CD1c-positive myeloid dendritic cell (primary cell): ENCODE measurements around the gene PRCC.
A peak's percentile ranks its signal among the peaks of the same experiment; 100 is the strongest.

Source experiments
- DNase-seq: peaks from one replicate; pipeline ENCODE4 v3.0.0-alpha.2; 2016; ENCODE audit errors: extremely low spot score

PRCC gene

GRCh38 chr1:156813750-156814570 is 46.6 kb downstream of the PRCC start:
- peak; percentile 79 for DNase-seq

DNA sequence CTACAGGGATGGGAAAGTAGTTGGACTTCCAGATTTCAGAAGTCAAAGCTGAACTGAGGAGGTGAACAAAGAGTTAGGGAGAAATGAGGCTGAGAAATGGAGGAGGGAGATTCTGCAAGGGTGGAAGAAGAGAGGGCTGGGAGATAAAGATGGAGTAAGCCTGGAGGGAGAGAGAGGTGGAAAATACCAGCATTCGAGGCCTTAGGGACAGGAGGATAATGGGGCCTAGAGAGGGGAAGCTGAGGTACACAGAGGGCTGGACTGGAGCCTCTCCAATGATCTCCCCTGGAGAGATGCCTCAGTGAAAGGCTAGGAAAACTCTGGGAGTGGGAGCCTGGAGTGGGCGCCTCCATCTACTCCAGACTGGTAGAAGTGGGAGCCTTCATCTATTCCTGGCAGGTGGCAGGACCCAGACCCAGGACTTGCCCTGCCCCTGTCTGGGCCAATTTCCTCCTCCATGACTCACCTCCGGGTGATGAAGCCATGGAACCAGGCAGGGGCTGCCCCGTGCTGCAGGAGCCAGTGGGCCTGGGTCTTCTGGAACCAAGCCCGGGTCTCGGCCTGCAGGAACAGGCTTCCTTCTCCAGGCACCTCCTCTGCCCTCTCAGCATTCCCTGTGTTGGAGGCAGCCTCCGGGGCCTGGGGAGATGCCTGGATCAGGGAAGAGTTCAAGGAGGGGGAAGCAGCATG is 47.4 kb downstream of the PRCC start:
- no peak for DNase-seq

DNA sequence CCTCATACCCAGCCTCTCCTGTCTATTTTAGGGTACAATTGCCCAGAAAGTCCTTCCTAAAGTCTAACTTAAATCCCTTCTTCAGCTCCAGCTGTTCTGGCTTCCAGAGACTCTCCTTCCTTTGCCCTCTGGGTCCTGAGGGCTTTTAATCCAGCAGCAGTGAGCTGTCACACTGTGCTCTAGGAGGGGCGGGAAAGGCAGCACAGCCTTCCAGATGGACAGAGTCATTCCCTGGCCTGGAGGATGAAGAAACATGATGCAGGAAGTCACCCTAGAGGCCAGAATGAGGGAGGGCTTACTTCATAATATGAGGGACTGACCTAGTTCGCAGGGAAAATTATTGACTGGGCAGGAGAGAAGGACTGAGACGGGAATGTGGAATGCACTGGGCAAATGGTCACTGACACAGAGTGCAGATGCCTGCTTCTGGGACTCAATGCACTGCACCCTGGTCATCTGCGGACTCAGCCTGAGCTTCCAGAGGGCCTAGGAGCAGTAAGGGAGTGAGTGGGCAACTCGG is 48.0 kb downstream of the PRCC start:
- DNase-seq, result no peak

GRCh38 chr1:156815961-156816422 is 48.7 kb downstream of the PRCC start:
- DNase-seq, result no peak

DNA sequence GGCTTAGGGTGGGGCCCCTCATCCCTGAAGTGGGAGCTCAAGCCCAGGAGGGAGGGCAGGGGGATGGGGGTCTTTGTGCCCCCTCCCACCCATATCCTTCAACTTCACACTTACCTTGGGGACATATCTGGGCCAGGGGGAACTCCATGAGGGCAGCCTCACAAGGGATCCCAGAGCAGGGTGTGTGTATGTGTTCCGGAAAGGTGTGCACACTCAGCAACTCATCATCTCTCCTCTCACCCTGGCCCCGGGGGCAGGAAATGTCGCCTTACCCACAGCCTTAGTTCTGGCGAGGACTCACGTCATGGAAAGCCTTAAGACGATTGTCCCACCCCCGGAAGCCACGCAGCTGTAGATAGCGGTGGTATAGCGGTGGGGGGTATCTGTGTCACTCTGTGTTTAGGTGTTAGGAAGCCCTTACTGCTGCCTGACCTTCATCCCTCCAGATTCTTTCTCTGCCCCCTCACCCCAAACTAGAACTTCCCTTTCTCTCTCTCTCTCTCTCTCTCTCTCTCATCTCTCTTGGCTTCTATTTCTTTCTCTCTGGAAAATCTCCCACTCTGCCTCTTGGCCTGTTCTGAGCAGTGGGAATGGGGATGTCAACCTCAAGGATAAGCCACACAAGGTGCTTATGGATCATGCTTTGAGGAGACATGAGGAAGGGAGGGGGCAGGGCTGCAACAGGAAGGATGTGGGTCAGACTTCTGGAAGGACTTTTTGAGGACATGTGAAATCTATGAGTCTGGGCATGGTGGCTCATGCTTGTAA is 49.4 kb downstream of the PRCC start, which contains the start of gene SH2D2A:
SH2D2A (minus strand) TSS at position 288 of the 768 bp plus-strand sequence; CDS start at position 148, 140 bp downstream.
- peak; percentile 84 for DNase-seq

DNA sequence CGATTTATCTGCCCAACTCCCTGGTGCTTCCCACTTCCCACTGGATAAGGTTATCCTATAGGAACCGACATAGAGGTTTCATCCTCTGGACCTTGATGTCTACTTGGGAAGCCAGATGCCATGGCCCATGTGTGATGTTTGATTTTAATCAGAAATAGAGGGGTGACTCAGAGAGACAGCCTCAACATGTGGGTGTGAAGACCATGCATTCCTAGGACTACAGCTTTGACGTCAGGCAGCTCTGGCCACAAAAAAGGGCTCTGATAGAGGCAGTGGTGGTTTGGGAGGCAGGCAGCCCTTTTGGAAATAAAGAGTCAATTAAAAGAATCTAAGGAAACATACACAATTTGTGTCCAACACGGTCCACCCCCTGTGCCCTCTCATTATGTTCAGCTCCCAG is 54.5 kb downstream of the PRCC start:
- no peak for DNase-seq

- no peak for DNase-seq
Observed at GRCh38 chr1:156822680-156823079, 55.3 kb downstream of the PRCC start.

DNA sequence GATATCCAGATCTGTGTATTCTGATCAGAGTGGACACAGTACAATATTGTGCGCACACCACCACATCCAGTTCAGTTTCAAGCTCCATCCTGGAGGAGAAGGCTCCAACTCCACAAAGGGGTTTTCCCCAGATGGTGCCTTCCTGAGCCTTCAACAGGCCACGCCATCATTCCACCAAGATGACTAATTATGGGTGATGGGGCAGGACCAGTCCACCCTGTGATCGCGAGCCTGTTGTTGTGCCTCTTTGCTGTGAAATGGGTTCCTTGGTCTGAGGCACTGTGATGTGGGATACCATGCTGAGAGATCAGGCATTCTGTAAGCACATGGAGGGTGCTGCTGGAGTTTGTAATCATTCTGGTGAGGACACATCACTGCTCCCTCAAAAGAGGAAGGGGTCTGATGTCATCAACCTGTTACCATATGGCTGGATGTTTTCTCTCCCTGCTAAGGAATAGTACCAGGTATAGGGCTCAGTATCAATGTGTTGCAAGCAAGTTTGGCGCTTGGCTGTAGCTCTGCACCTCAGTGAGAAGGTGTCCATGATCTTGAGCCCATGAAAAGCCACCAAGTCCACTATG is 56.0 kb downstream of the PRCC start:
- no peak for DNase-seq

- DNase-seq, result no peak
Observed at GRCh38 chr1:156826630-156827029, 59.3 kb downstream of the PRCC start.

DNA sequence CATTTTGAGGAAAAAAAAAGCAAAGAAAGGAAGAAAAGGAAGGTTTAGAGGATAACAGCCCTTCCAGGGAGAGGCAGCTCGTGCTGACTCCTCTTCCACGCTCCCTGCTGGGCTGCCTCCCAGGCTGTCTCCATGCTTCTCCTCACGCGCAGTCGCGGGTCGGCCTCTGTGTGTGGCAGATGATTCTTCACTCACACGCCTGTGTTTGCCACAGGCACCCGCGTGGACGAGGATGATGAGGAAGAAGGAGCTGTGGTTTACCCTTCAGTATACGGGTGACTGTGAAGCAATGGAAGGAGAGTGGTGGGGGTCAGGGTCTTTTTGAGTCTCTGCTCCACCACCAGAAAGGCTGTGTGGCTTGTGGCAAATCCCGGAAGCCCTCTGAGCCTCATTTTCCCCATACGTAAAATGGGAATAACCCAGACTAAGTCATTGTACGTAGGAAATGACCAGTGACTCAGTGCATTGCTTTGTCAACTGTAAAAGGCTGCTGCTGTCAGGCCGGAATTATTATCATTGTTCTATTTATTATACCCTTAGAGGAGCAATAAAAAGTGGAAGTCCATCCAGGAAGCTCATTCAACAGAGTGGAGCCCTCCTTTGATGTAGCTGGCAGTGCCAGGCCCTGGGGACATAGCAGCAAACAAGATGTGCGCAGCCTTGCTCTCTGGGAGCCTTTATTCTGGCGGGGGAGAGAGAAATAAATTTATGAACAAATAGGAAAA is 61.2 kb downstream of the PRCC start:
- DNase-seq, result no peak

DNA sequence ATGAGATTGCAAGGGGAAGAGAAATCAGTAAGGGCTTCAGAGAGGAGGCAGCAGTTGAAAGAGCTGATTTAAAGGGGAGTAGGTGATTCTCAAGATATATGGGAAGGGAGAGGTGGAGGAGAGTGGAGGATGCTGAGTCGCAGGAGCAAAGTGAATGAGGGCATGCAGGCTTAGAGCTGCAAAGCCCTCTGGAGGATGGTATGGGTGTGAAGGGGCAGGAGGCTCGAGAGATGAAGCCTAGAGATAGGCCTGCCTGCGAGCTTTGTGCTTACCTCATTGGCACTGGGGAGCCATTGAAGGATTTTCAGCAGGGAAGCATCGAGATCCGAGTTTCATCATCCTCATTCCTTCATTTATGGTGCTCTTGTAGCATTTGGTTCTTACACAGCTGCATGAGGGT is 65.1 kb downstream of the PRCC start:
- no peak for DNase-seq

- DNase-seq, result no peak
Observed at GRCh38 chr1:156833603-156834002, 66.3 kb downstream of the PRCC start.

DNA sequence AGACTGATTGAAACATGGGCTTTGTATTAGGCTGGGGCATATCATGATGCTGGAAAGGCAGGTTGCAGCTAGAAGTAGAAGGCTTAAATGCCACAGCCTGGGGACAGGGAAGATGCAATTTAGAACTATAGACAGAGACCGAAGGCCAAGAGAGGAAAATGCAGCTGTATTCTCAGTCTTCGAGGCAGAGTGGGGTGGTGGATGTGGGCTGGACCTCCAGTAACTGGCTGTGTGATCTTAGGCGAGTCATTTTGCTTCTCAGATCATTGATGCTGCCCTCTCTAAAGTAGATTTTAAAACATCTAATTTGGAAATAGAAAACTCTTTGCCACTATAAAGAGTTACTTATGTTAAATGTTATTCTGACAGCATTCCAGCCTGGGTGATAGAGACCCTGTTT is 67.0 kb downstream of the PRCC start:
- no peak for DNase-seq

DNA sequence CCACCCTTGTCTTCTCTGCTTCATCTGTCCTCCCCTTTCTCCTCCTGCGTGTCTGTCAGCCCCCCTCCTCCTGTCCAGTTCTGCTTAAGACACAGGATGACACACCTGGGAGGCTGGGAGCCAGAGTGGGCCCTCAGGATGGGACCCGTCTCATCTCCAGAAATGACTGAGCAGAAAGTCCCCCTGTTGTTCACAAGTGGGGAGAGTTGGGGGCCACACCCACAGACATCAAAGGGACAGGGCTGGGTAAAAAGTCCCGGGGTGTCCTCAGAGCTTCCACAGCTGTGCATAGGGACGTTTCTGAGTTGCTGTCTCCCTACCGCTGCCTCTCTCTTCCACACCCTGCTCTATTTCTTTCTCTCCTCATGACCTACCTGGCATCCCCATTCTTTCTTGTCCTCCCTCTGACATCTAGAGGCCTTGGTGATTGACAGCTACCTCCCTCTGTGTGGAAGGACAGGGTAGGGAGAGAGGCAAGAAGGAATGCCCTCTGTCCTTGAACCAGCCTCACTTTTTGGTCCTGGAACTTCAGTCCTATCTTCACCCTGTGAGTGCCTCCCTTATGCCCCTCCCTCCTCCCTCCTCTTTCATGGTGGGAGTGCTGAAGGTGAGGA is 68.8 kb downstream of the PRCC start:
- DNase-seq, result no peak

DNA sequence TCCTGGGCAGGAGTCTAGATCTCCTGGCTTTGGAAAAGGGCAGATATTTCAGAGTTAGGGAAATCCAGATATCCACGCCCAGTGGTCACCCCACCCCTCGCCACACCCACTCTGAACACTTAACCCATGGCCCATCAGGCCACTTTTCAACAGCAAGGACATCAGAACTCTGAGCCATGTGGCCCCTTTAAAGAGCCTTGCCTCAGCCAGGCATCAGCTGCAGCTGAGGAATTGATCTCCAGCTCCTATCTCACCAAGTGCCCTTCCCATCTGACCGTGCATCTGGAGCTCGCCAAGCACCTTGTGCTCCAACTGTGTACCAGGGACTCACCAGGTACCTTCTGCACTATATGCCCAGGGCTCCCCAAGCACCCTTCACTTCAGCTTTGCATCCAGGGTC is 69.6 kb downstream of the PRCC start:
- no peak for DNase-seq

GRCh38 chr1:156838972-156839371 is 71.6 kb downstream of the PRCC start:
- peak; percentile 51 for DNase-seq

DNA sequence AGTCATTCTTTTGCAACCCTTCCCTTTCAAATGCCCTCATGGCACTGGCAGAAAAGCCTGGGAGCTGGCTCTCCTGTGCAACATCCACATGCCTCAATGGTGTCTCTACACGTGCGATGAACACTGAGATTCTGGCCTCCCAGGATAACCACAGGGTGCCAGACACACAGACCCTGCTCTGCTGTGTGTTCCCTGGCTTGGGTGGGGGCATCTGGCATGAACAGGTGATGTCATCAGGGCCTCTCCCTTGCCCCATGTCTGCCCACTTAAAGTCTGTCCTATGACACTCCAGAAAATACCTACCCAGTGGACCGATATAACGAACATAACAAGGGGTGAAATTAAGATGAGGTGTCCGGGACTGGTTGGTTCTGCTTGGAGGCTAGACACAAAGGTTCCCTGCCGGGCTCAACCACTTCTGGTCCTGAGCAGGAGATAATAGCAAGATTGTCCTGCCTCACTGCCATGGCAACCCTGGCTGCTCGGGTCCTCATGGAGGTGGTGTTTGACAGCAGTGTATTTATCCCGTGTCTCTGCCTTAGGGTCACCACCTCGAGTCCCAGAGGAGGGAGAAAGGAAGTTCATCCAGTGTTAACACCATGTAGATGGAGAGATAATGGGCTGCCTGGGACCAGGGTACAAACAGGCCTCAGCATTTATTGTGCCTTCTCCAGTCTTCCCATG is 72.2 kb downstream of the PRCC start:
- no peak for DNase-seq

- no peak for DNase-seq
Observed at GRCh38 chr1:156840186-156840897, 73.0 kb downstream of the PRCC start.

GRCh38 chr1:156840898-156841279 is 73.6 kb downstream of the PRCC start:
- DNase-seq, result no peak
